Measurements from ENCODE around the gene LAMC1.

- TF ChIP-seq POLR2A (IDR thresholded peaks at IDR 0.05): no peak
- TF ChIP-seq, protein P1, sequence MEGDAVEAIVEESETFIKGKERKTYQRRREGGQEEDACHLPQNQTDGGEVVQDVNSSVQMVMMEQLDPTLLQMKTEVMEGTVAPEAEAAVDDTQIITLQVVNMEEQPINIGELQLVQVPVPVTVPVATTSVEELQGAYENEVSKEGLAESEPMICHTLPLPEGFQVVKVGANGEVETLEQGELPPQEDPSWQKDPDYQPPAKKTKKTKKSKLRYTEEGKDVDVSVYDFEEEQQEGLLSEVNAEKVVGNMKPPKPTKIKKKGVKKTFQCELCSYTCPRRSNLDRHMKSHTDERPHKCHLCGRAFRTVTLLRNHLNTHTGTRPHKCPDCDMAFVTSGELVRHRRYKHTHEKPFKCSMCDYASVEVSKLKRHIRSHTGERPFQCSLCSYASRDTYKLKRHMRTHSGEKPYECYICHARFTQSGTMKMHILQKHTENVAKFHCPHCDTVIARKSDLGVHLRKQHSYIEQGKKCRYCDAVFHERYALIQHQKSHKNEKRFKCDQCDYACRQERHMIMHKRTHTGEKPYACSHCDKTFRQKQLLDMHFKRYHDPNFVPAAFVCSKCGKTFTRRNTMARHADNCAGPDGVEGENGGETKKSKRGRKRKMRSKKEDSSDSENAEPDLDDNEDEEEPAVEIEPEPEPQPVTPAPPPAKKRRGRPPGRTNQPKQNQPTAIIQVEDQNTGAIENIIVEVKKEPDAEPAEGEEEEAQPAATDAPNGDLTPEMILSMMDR (IDR thresholded peaks at IDR 0.05): no peak
Measured at GRCh38 chr1:183025782-183026774, 2.9 kb downstream of the LAMC1 start.
